CD8-positive, alpha-beta memory T cell (primary cell): Measurements from ENCODE around the gene TRMT61A. TPM values are rescaled to one million over a fixed set of nuclear protein-coding genes. Genes with fewer than 3 reads are reported as not detected.
A peak's percentile ranks its signal among the peaks of the same experiment; 100 is the strongest.

Source experiments
- CTCF ChIA-PET: fragments of 350-600 bp; sonication (Branson Sonifier 250); formaldehyde crosslinking; loops from one replicate; lab custom pipeline; 2021; ENCODE audit warnings: antibody characterized with exemption; lab: Charles Lee
- POLR2A ChIA-PET: fragments of 350-600 bp; sonication (Branson Sonifier 250); formaldehyde crosslinking; loops from one replicate; lab custom pipeline; 2021; ENCODE audit warnings: antibody characterized with exemption; lab: Charles Lee
- DNase-seq, 5 donors: peaks; one replicate each; pipeline versions ENCODE4 v3.0.0 to v3.0.0-alpha.2; 2020 to 2022; ENCODE audit warnings: mixed read lengths in 1 of 5
- H3K27ac ChIP-seq: one replicate; pipeline ENCODE4 v1.7.0; 2013; ENCODE audit warnings: low read depth, mild to moderate bottlenecking, low read length, moderate library complexity
- H3K27me3 ChIP-seq: 2 replicates; pipeline ENCODE4 v1.7.0; 2013; ENCODE audit warnings: low read length, mild to moderate bottlenecking; ENCODE audit not compliant: insufficient read depth, poor library complexity, severe bottlenecking
- H3K36me3 ChIP-seq: 2 replicates; pipeline ENCODE4 v1.7.0; 2013; ENCODE audit warnings: mild to moderate bottlenecking, low read length, moderate library complexity; ENCODE audit not compliant: insufficient read depth
- H3K4me1 ChIP-seq: 2 replicates; pipeline ENCODE4 v1.7.0; 2013; ENCODE audit warnings: mild to moderate bottlenecking, low read length, moderate library complexity; ENCODE audit not compliant: insufficient read depth
- H3K4me3 ChIP-seq: 2 replicates; pipeline ENCODE4 v1.7.0; 2013; ENCODE audit warnings: mild to moderate bottlenecking, low read length
- H3K9me3 ChIP-seq: 2 replicates; pipeline ENCODE4 v1.7.0; 2013; ENCODE audit warnings: mild to moderate bottlenecking, low read length
- H3K27ac Mint-ChIP-seq, 8 donors: one replicate each; pipeline ENCODE4 v1.8.0; 2020 to 2021; ENCODE audit warnings: mixed read lengths in 8 of 8, mild to moderate bottlenecking in 6 of 8, inconsistent platforms in 3 of 8, moderate library complexity in 3 of 8
- H3K27me3 Mint-ChIP-seq, 2 donors: one replicate each; pipeline ENCODE4 v1.8.0; 2020 to 2021; ENCODE audit warnings: mixed read lengths in 2 of 2, mild to moderate bottlenecking in 1 of 2, moderate library complexity in 1 of 2
- H3K36me3 Mint-ChIP-seq, 3 donors: one replicate each; pipeline ENCODE4 v1.8.0; 2020 to 2021; ENCODE audit warnings: mixed read lengths in 3 of 3, inconsistent platforms in 1 of 3, mild to moderate bottlenecking in 1 of 3
- H3K4me1 Mint-ChIP-seq, 3 donors: one replicate each; pipeline ENCODE4 v1.8.0; 2020 to 2021; ENCODE audit warnings: mixed read lengths in 3 of 3, inconsistent platforms in 1 of 3, mild to moderate bottlenecking in 1 of 3
- H3K4me3 Mint-ChIP-seq, 7 donors: one replicate each; pipeline ENCODE4 v1.8.0; 2020 to 2021; ENCODE audit warnings: mixed read lengths in 7 of 7, mild to moderate bottlenecking in 6 of 7, moderate library complexity in 4 of 7, inconsistent platforms in 2 of 7
- H3K9me3 Mint-ChIP-seq, 5 donors: one replicate each; pipeline ENCODE4 v1.8.0; 2020 to 2022; ENCODE audit warnings: mixed read lengths in 5 of 5, mild to moderate bottlenecking in 3 of 5, moderate library complexity in 2 of 5, inconsistent platforms in 1 of 5
- polyA plus RNA-seq: library from polyadenylated mRNA; unstranded; fragments of 300-500 nt; fragmentation: Illumina TruSeq; gene quantifications from one replicate; pipeline ENCODE4 v1.2.3, GENCODE V29; 2021
- total RNA-seq, 2 experiments: library from RNA; stranded (reverse); gene quantifications; one replicate each; pipeline ENCODE4 v1.2.3, GENCODE V29; 2021

The TRMT61A gene
- total and polyA plus RNA-seq, 3 experiments from 2014 or later: 8.2 to 29.5 (median 28.4) TPM

DNA sequence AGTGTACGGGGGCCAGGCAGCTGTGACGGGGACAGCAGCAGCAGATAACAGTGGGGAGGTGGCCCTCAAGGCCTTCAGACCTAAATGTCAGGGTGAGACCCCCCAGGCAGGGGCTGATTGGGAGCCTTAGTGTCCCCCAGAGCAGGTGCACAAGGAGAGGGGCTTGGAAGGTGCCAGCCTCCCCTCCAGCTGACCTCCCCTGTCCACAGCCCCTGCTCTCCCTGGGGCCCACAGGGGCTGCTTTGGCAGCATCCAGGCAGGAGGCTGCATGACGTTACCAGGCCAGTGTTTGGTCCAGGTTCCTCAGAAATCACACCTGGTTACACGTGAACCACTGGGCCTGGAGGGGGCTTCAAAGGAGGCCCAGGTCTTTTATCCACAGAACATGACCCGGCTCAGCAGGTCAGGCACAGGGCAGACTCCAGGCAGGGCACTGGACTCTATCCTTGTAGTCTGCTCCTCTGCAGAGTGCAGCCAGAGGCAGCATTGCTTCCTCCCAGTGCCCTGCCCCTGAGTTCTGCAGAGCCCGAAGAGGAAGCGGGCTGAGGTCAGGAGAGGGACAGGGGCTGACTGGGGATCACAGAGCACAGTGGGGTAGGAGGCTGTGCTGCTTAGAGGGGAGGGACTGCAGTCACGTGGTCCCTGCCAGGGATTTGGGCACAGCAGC, 2.6 kb upstream of the TRMT61A start:
- DNase-seq: no peak
- Histone ChIP-seq H3K4me1 (peaks cover 32% of the 10 kb centered on the region), H3K27ac (no peak overlapping the region), H3K27me3 (no peaks in the 10 kb centered on the region), H3K36me3 (no peaks in the 10 kb centered on the region), H3K9me3 (no peaks in the 10 kb centered on the region), H3K4me3 (no peak overlapping the region)
- CTCF ChIA-PET: interaction anchor here (3.0 kb wide), 1 partner anchor 8 kb away, joined by 22 read pairs; no protein-coding TSS in a partner anchor
- H3K27me3 Mint-ChIP-seq: peaks cover 4 to 6% of the 10 kb centered on the region in 2 donors
- peaks cover 0 to 6% (median 0%) of the 10 kb centered on the region in 3 donors for H3K36me3 Mint-ChIP-seq
- peak overlapping the region in 2 of 7 donors; percentile 9 to 28 for H3K4me3 Mint-ChIP-seq
- H3K9me3 Mint-ChIP-seq: no peaks in the 10 kb centered on the region
- POLR2A ChIA-PET: no interaction called here
- peaks cover 13 to 39% (median 29%) of the 10 kb centered on the region in 3 donors for H3K4me1 Mint-ChIP-seq
- peak overlapping the region in 2 of 8 donors; percentile 10 to 70 for H3K27ac Mint-ChIP-seq

DNA sequence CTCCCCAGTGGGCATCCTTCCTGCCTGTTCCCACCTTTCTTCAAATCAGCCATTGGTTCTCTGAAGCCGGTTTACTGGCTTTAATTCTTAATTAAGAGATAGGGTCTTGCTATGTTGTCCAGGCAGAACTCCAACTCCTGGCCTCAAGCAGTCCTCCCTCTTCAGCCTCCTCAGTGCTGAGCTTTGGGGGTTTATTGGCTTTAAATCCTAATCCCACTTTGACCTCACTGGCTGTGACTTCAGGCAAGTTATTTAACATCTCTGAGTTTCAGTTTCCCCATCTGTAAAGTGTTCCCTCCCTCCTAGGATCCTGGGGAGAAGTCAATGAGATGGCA, 2.1 kb upstream of the TRMT61A start:
- no peak overlapping the region for H3K4me3 ChIP-seq
- no peaks in the 10 kb centered on the region for H3K27me3 ChIP-seq
- H3K9me3 ChIP-seq: no peaks in the 10 kb centered on the region
- no peaks in the 10 kb centered on the region for H3K36me3 ChIP-seq
- ChIA-PET CTCF (interaction anchor here (0.9 to 3.0 kb wide), 2 partner anchors 8 to 20 kb away, joined by 3 to 22 read pairs; no protein-coding TSS in a partner anchor), POLR2A (no interaction called here)
- peak overlapping the region in 4 of 8 donors; percentile 51 to 91 (median 76) for H3K27ac Mint-ChIP-seq
- H3K36me3 Mint-ChIP-seq: peaks cover 0 to 6% (median 0%) of the 10 kb centered on the region in 3 donors
- peaks cover 4 to 6% of the 10 kb centered on the region in 2 donors for H3K27me3 Mint-ChIP-seq
- H3K4me1 ChIP-seq: peaks cover 34% of the 10 kb centered on the region
- no peaks in the 10 kb centered on the region for H3K9me3 Mint-ChIP-seq
- H3K4me1 Mint-ChIP-seq: peaks cover 13 to 42% (median 31%) of the 10 kb centered on the region in 3 donors
- DNase-seq: no peak
- H3K27ac ChIP-seq: no peak overlapping the region
- H3K4me3 Mint-ChIP-seq: peak overlapping the region in 4 of 7 donors; percentile 63 to 97 (median 94)

DNA sequence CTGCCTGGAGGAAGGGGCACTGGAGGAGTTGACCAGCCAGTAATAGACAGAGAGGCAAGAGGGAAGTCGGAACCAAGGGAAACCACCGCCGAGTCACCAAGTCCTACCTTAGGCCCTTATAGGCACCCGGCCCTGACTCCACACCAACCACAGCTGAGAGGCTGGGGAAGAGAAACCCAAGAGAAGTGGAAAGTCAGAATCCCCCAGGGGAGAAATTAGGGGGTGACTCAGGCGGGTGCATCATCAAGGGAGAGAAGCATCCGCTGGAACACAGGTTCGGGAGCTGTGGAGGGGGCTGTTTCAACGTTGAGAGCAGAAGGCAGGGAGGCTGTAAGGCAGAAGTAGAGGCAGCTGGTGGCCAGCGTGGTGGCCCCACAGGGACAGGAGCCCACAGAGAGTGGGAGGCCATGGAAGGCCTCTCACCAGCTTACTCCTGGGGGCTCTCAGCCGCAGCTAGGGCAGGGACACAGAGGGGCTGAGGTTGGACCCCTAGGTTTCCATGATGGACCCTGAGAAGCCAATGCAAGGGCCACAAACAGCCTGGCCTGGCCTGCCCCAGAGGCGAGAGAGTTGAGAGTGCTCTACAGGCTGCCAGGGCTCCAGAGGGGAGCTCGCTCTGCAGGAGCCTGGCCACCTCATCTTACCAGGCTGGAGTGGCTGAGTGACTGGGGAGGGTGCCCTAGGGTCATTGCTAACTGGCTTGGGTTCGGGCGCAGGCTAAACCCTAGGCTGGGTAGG, 1.4 kb upstream of the TRMT61A start:
- Histone ChIP-seq H3K4me3 (no peak overlapping the region), H3K27ac (no peak overlapping the region), H3K36me3 (no peaks in the 10 kb centered on the region), H3K4me1 (peaks cover 34% of the 10 kb centered on the region), H3K27me3 (no peaks in the 10 kb centered on the region), H3K9me3 (no peaks in the 10 kb centered on the region)
- peaks cover 4 to 5% of the 10 kb centered on the region in 2 donors for H3K27me3 Mint-ChIP-seq
- peak overlapping the region; percentile 9 to 97 (median 76) for H3K27ac Mint-ChIP-seq
- H3K9me3 Mint-ChIP-seq: no peaks in the 10 kb centered on the region
- peaks cover 13 to 45% (median 31%) of the 10 kb centered on the region in 3 donors for H3K4me1 Mint-ChIP-seq
- POLR2A ChIA-PET: interaction anchor here (1.4 kb wide), 1 partner anchor 35 kb away, joined by 6 read pairs; the partner anchor contains the start of genes BAG5 and COA8
- H3K4me3 Mint-ChIP-seq: peak overlapping the region; percentile 63 to 97 (median 93)
- DNase-seq: no peak
- peaks cover 0 to 6% (median 0%) of the 10 kb centered on the region in 3 donors for H3K36me3 Mint-ChIP-seq
- CTCF ChIA-PET: interaction anchor here (0.9 to 3.0 kb wide), 2 partner anchors 9 to 20 kb away, joined by 3 to 22 read pairs; no protein-coding TSS in a partner anchor

DNA sequence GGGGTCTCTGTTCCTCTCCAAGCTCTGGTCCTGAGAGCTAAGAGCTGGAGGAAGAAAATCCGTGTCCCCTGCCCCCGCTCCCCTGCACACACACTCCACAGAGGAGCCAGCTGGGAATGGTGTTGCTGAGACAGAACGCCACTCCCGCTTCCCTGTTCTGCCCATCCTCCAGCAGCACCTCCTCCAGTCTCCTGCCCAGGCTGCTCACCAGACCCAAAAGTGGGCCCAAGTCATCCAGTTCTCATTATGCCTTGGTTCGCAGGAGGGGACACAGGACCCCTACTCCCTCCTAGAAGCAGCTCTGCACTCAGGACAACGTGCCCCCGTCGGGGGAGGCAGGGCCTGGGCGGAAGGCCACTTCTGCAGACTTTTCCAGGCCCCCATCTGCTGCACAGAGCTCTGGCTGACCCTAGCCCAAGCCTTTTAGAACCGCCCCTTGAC, 830 bp upstream of the TRMT61A start:
- CTCF ChIA-PET: interaction anchor here (3.0 kb wide), 1 partner anchor 10 kb away, joined by 22 read pairs; no protein-coding TSS in a partner anchor
- POLR2A ChIA-PET: interaction anchor here (0.5 to 1.5 kb wide), 3 partner anchors 34 to 194 kb away, joined by 5 to 8 read pairs (median 6); partner anchors contain the start of genes BAG5, COA8 and EIF5
- Mint-ChIP-seq H3K27ac (peak overlapping the region in 7 of 8 donors; percentile 23 to 98 (median 91)), H3K9me3 (no peaks in the 10 kb centered on the region), H3K4me1 (peaks cover 13 to 45% (median 31%) of the 10 kb centered on the region in 3 donors), H3K4me3 (peak overlapping the region; percentile 87 to 97 (median 93)), H3K27me3 (peaks cover 4 to 5% of the 10 kb centered on the region in 2 donors), H3K36me3 (peaks cover 0 to 6% (median 0%) of the 10 kb centered on the region in 3 donors)
- Histone ChIP-seq H3K4me3 (peak overlapping the region; percentile 63), H3K27me3 (no peaks in the 10 kb centered on the region), H3K9me3 (no peaks in the 10 kb centered on the region), H3K36me3 (no peaks in the 10 kb centered on the region), H3K4me1 (peaks cover 34% of the 10 kb centered on the region), H3K27ac (peak overlapping the region; percentile 75)
- no peak for DNase-seq

DNA sequence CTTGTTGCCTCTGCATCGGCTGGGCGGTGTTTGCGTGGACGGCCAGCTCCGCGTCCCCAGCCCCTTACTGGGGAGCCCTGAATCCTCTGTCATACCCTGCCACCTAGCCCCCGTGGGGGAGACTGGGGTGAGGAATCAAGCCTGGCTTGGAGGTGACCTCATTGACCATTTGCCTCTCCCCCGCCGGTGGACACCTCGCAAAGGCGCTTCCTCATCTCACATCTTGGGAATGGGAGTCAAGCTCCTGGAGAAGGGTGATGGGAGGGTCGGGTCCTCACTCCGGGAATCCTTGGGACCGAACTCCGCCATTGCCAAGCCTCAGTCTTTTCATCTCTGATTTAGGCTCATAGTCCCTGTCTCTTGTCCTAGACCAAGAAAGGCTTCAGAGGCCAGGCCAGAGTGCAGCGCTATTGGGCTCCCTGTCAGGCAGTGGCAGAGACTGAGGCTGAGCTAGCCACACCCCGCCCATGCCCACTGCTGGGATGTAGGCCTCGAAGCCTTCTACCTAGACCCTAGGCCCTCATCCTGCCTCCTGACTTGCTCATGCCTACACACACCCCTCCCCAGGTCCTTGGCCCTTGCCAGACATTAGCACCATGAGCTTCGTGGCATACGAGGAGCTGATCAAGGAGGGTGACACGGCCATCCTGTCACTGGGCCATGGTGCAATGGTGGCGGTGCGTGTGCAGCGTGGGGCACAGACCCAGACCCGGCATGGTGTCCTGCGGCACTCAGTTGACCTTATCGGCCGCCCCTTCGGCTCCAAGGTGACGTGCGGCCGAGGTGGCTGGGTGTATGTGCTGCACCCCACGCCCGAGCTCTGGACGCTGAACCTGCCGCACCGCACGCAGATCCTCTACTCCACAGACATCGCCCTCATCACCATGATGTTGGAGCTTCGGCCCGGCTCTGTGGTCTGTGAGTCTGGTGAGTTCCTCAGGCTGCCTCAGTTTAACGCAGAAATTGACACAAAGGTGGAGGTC, 678 bp downstream of the TRMT61A start:
- peak overlapping the region; percentile 87 to 97 (median 93) for H3K4me3 Mint-ChIP-seq
- POLR2A ChIA-PET: interaction anchor here (0.9 to 1.5 kb wide), 3 partner anchors 29 to 195 kb away, joined by 3 to 8 read pairs (median 8); partner anchors contain the start of genes BAG5, COA8 and EIF5

DNA sequence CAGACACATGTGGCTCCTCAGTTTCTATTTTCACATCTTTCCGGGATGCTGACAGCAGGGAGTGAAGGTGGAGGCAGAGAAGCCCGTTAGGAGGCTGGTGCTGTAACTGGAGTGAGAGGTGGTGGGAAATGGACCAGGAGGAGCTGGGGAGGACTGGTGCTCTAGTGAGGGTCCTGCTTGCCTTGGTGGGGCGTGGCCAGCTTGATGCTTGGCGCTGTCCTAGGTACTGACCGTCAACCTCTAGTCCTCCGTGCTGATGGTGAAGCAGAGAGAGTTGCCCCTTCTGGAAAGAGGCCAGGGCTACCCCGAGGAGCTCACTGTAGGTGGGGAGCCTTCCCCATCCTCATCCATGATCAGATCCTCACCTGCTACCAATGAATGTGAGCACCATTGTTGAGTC, 1.4 kb downstream of the TRMT61A start:
- Mint-ChIP-seq H3K36me3 (peaks cover 0 to 19% (median 0%) of the 10 kb centered on the region in 3 donors), H3K9me3 (no peaks in the 10 kb centered on the region), H3K27me3 (peaks cover 0 to 2% of the 10 kb centered on the region in 2 donors), H3K4me3 (peak overlapping the region; percentile 76 to 97 (median 91)), H3K27ac (peak overlapping the region in 6 of 8 donors; percentile 29 to 95 (median 87)), H3K4me1 (peaks cover 13 to 45% (median 31%) of the 10 kb centered on the region in 3 donors)
- Histone ChIP-seq H3K4me3 (peak overlapping the region; percentile 98), H3K27me3 (no peaks in the 10 kb centered on the region), H3K27ac (no peak overlapping the region), H3K36me3 (no peaks in the 10 kb centered on the region), H3K9me3 (no peaks in the 10 kb centered on the region), H3K4me1 (peaks cover 34% of the 10 kb centered on the region)
- POLR2A ChIA-PET: interaction anchor here (0.6 to 1.5 kb wide), 3 partner anchors 30 to 337 kb away, joined by 3 to 8 read pairs (median 3); partner anchors contain the start of genes BAG5 and COA8
- DNase-seq: no peak
- CTCF ChIA-PET: interaction anchor here (1.1 to 1.5 kb wide), 3 partner anchors 12 to 33 kb away, joined by 3 to 7 read pairs (median 4); no protein-coding TSS in a partner anchor

More for the DNA sequence above, 678 bp downstream of the TRMT61A start:
- Mint-ChIP-seq H3K4me1 (peaks cover 13 to 45% (median 31%) of the 10 kb centered on the region in 3 donors), H3K27me3 (peaks cover 0 to 2% of the 10 kb centered on the region in 2 donors), H3K27ac (peak overlapping the region; percentile 90 to 95 (median 93)), H3K36me3 (peaks cover 0 to 17% (median 0%) of the 10 kb centered on the region in 3 donors), H3K9me3 (no peaks in the 10 kb centered on the region)
- CTCF ChIA-PET: interaction anchor here (0.8 to 3.0 kb wide), 3 partner anchors 9 to 11 kb away, joined by 3 to 22 read pairs (median 7); no protein-coding TSS in a partner anchor
- H3K27ac ChIP-seq: peak overlapping the region; percentile 75
- H3K9me3 ChIP-seq: no peaks in the 10 kb centered on the region
- no peak for DNase-seq
- H3K27me3 ChIP-seq: no peaks in the 10 kb centered on the region
- peaks cover 34% of the 10 kb centered on the region for H3K4me1 ChIP-seq
- H3K4me3 ChIP-seq: peak overlapping the region; percentile 98
- no peaks in the 10 kb centered on the region for H3K36me3 ChIP-seq
